SU-DHL-6 (cell line): ENCODE data around the gene GTF3A.

ENCODE experiments used
- H2AFZ ChIP-seq: fragments of 200-600 bp; sonication (generic); 2 replicates; pipeline ENCODE4 v1.6.1; 2014; ENCODE audit warnings: low read depth, mild to moderate bottlenecking, moderate library complexity, mixed read lengths, antibody characterized with exemption, low read length; ENCODE audit not compliant: severe bottlenecking
- H3F3A ChIP-seq: fragments of 200-600 bp; shearing (Covaris generic); 2 replicates; pipeline ENCODE4 v1.6.0; 2016; ENCODE audit warnings: antibody characterized with exemption, mild to moderate bottlenecking; ENCODE audit not compliant: insufficient read depth
- H3K27ac ChIP-seq: fragments of 200-600 bp; sonication (generic); 2 replicates; pipeline ENCODE4 v1.5.1; 2016; ENCODE audit warnings: low read depth, mild to moderate bottlenecking, low read length, moderate library complexity, mixed read lengths
- H3K27me3 ChIP-seq: fragments of 200-600 bp; sonication (generic), shearing (Covaris generic); 2 replicates; pipeline ENCODE4 v1.6.0; 2014; ENCODE audit warnings: mild to moderate bottlenecking, low read length
- H3K36me3 ChIP-seq: fragments of 200-600 bp; sonication (generic); 2 replicates; pipeline ENCODE4 v1.6.1; 2014; ENCODE audit warnings: mild to moderate bottlenecking, low read length, mixed read lengths
- H3K4me2 ChIP-seq: fragments of 300-600, 200-600 bp; shearing (Covaris generic), sonication (generic); 2 replicates; pipeline ENCODE4 v1.6.0; 2014; ENCODE audit warnings: low read length, low read depth, mild to moderate bottlenecking; ENCODE audit not compliant: poor library complexity, severe bottlenecking
- H3K4me3 ChIP-seq: fragments of 200-600 bp; sonication (generic); 2 replicates; pipeline ENCODE4 v1.5.1; 2014; ENCODE audit warnings: antibody characterized with exemption, low read length, mild to moderate bottlenecking, mixed read lengths; ENCODE audit not compliant: insufficient read depth, poor library complexity, severe bottlenecking
- H3K79me2 ChIP-seq: fragments of 200-600 bp; sonication (generic); 2 replicates; pipeline ENCODE4 v1.6.1; 2014; ENCODE audit warnings: mild to moderate bottlenecking, low read length, moderate library complexity; ENCODE audit not compliant: insufficient read depth
- H3K9ac ChIP-seq: fragments of 200-600 bp; sonication (generic); 2 replicates; pipeline ENCODE4 v1.7.0; 2014; ENCODE audit warnings: mild to moderate bottlenecking, low read length
- H3K9me2 ChIP-seq: fragments of 200-600 bp; sonication (generic); replicated peaks from 2 replicates; pipeline ENCODE4 v1.6.1; 2014; ENCODE audit warnings: low read length; ENCODE audit not compliant: insufficient read depth
- H3K9me3 ChIP-seq: fragments of 200-600 bp; sonication (generic); 2 replicates; pipeline ENCODE4 v1.6.1; 2014; ENCODE audit warnings: low read length, mixed read lengths; ENCODE audit not compliant: insufficient read depth
- H4K20me1 ChIP-seq: fragments of 200-600 bp; sonication (generic); 2 replicates; pipeline ENCODE4 v1.6.1; 2014; ENCODE audit warnings: low read depth, mild to moderate bottlenecking, antibody characterized with exemption, low read length, moderate library complexity, mixed read lengths
- CTCF ChIP-seq: fragments of 200-600 bp; sonication (generic); IDR thresholded peaks from one replicate; pipeline ENCODE4 v1.5.1; 2017; ENCODE audit warnings: antibody characterized with exemption, mild to moderate bottlenecking, low read length, moderate library complexity; ENCODE audit not compliant: insufficient read depth, poor library complexity, severe bottlenecking
- EZH2phosphoT487 ChIP-seq: fragments of 200-600 bp; sonication (generic), shearing (Covaris generic); conservative IDR thresholded peaks from 2 replicates; pipeline ENCODE4 v1.6.1; 2018; ENCODE audit warnings: mild to moderate bottlenecking, antibody characterized with exemption, low read length, moderate library complexity, mixed read lengths

Gene GTF3A

GRCh38 chr13:27446986-27447583 is 22.7 kb downstream of the GTF3A start:
- H2AFZ ChIP-seq = peak overlapping the region; percentile 53
- peak overlapping the region; percentile 69 for H3K4me2 ChIP-seq
- H3K27me3 ChIP-seq = no peaks in the 10 kb centered on the region
- no peak for TF ChIP-seq CTCF
- TF ChIP-seq EZH2phosphoT487 = no peak
- no peaks in the 10 kb centered on the region for H3K9me2 ChIP-seq
- H3K36me3 ChIP-seq = no peaks in the 10 kb centered on the region
- H3K79me2 ChIP-seq = peaks cover 30% of the 10 kb centered on the region
- peak overlapping the region; percentile 12; the same call in 1 of the 2 replicates for H3K9ac ChIP-seq
- peak overlapping the region; percentile 23 for H3K4me3 ChIP-seq
- H3F3A ChIP-seq = peaks cover 26% of the 10 kb centered on the region
- no peaks in the 10 kb centered on the region for H4K20me1 ChIP-seq
- peak overlapping the region; percentile 46 for H3K27ac ChIP-seq
- H3K9me3 ChIP-seq = no peaks in the 10 kb centered on the region

GRCh38 chr13:27448308-27448707 is 23.9 kb downstream of the GTF3A start:
- Histone ChIP-seq H3K36me3 (no peaks in the 10 kb centered on the region), H3F3A (peaks cover 27% of the 10 kb centered on the region), H3K27me3 (no peaks in the 10 kb centered on the region), H3K9me2 (no peaks in the 10 kb centered on the region), H3K27ac (no peak overlapping the region), H2AFZ (no peak overlapping the region), H3K9me3 (no peaks in the 10 kb centered on the region), H3K79me2 (peaks cover 30% of the 10 kb centered on the region), H4K20me1 (no peaks in the 10 kb centered on the region), H3K9ac (no peak overlapping the region), H3K4me3 (no peak overlapping the region), H3K4me2 (peak overlapping the region; percentile 26)
- TF ChIP-seq EZH2phosphoT487 (no peak), CTCF (no peak)

GRCh38 chr13:27449081-27449603 is 24.7 kb downstream of the GTF3A start:
- Histone ChIP-seq H3K27me3 (no peaks in the 10 kb centered on the region), H3K27ac (peak overlapping the region; percentile 96), H3K4me3 (peak overlapping the region; percentile 96), H3K9me3 (no peaks in the 10 kb centered on the region), H3K9me2 (no peaks in the 10 kb centered on the region), H3F3A (peaks cover 27% of the 10 kb centered on the region), H3K79me2 (peaks cover 30% of the 10 kb centered on the region), H4K20me1 (no peaks in the 10 kb centered on the region), H3K9ac (peak overlapping the region; percentile 85), H3K36me3 (no peaks in the 10 kb centered on the region), H3K4me2 (peak overlapping the region; percentile 93), H2AFZ (peak overlapping the region; percentile 62)
- TF ChIP-seq EZH2phosphoT487 (no peak), CTCF (no peak)
